NT2/D1 (cell line): ENCODE results near the gene RUNX2.

Experiments used
- DNase-seq: peaks from one replicate; pipeline ENCODE4 v3.0.0-alpha.2; 2011; ENCODE audit warnings: low read depth, low spot score
- H3K27me3 ChIP-seq: 2 replicates; pipeline ENCODE4 v1.6.0; 2011; ENCODE audit warnings: mild to moderate bottlenecking; ENCODE audit not compliant: insufficient read length, insufficient read depth
- H3K36me3 ChIP-seq: 2 replicates; pipeline ENCODE4 v1.6.1; 2011; ENCODE audit warnings: mild to moderate bottlenecking, low read length, mixed read lengths; ENCODE audit not compliant: insufficient read depth, insufficient read length
- H3K4me1 ChIP-seq: 2 replicates; pipeline ENCODE4 v1.5.1; 2011; ENCODE audit not compliant: insufficient read depth, insufficient read length
- H3K4me3 ChIP-seq: 2 replicates; pipeline ENCODE4 v1.5.1; 2011; ENCODE audit warnings: low read depth; ENCODE audit not compliant: insufficient read length
- H3K9ac ChIP-seq: 2 replicates; pipeline ENCODE4 v1.6.0; 2011; ENCODE audit warnings: low read depth; ENCODE audit not compliant: insufficient read length
- H3K9me3 ChIP-seq: 2 replicates; pipeline ENCODE4 v1.5.1; 2011; ENCODE audit warnings: mild to moderate bottlenecking, low read length; ENCODE audit not compliant: insufficient read depth
- SUZ12 ChIP-seq: IDR thresholded peaks from 2 replicates; pipeline ENCODE4 v1.6.1; 2011; ENCODE audit not compliant: insufficient read length, insufficient read depth; ENCODE audit errors: extremely low read depth
- YY1 ChIP-seq: IDR thresholded peaks from 2 replicates; pipeline ENCODE4 v1.6.1; 2011; ENCODE audit not compliant: insufficient read length, insufficient read depth
- ZNF274 ChIP-seq: IDR thresholded peaks from 2 replicates; pipeline ENCODE4 v1.6.1; 2011; ENCODE audit warnings: mild to moderate bottlenecking, low read depth, low read length

The RUNX2 gene

DNA sequence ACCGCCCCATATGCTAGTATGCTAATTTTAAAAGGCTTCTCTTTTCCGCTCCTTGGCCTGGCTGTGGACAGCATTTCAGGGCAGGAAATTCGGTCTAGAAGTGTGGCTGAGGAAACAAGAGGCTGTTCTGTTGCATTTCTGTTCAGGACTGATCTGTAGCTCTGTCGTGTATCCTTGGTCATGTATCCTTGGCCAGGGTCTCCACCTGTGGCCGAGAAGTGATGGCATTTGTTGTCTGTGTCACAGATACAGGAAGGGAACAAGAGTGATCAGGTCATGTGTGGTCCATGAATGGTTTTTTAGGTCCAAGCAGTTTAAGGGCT is 350.1 kb downstream of the RUNX2 start:
- H3K4me1 ChIP-seq, result no peaks in the 10 kb centered on the region
- DNase-seq, result no peak
- no peak overlapping the region for H3K9ac ChIP-seq
- TF ChIP-seq SUZ12, result no peak
- no peaks in the 10 kb centered on the region for H3K36me3 ChIP-seq
- peaks cover 3% of the 10 kb centered on the region for H3K27me3 ChIP-seq
- H3K4me3 ChIP-seq, result no peak overlapping the region
- peaks cover 20% of the 10 kb centered on the region; the same call in 1 of the 2 replicates for H3K9me3 ChIP-seq

DNA sequence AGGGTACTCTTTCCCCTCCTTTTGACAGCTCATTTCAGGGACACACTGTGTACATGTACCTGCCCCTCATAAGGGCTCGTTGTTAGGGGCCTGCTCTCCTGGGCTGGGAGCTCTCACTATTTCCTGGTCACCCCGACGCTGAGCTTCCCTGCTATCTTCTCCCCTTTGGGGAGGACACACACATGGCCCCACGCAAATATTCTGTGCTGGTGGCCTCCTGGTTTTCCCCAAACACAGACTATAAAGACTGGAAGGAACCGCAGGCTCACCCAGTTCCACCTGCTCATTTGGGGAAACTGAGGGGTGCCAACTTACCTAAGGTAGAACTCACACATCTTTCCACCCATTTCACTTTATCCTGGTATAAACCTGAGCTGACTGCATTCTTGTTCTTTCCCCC is 351.0 kb downstream of the RUNX2 start:
- no peaks in the 10 kb centered on the region for H3K4me1 ChIP-seq
- H3K9ac ChIP-seq, result no peak overlapping the region
- H3K4me3 ChIP-seq, result no peak overlapping the region
- no peak for DNase-seq
- TF ChIP-seq SUZ12 (no peak), YY1 (no peak), ZNF274 (no peak)
- H3K9me3 ChIP-seq, result peaks cover 20% of the 10 kb centered on the region; the same call in 1 of the 2 replicates
- H3K27me3 ChIP-seq, result peaks cover 3% of the 10 kb centered on the region
- no peaks in the 10 kb centered on the region for H3K36me3 ChIP-seq

DNA sequence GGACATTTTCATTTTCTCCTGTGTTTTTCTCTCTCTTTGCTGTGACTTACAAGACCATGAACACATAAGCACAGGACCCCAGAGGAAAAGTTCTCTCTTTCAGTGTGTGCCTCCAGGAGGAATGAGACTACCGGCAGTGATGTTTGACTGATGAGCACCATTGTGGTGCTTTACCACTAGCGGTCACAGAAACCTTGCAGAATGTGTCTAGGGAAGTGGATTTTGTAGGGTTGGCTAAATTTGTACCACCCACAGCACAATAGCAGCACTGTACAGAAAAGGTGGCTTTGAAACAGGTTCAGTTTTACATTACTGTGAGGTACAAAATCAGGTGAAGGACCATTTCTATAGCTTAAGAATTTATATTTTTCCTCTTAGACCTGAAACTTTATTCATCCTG is 351.5 kb downstream of the RUNX2 start:
- Histone ChIP-seq H3K9me3 (peaks cover 20% of the 10 kb centered on the region; the same call in 1 of the 2 replicates), H3K4me1 (no peaks in the 10 kb centered on the region), H3K4me3 (no peak overlapping the region), H3K36me3 (no peaks in the 10 kb centered on the region), H3K27me3 (peaks cover 3% of the 10 kb centered on the region), H3K9ac (no peak overlapping the region)
- no peak for TF ChIP-seq YY1
- no peak for TF ChIP-seq ZNF274
- TF ChIP-seq SUZ12, result no peak
- DNase-seq, result no peak

GRCh38 chr6:45681860-45682511 is 353.9 kb downstream of the RUNX2 start:
- peaks cover 9% of the 10 kb centered on the region; the same call in 1 of the 2 replicates for H3K9me3 ChIP-seq
- no peak for TF ChIP-seq ZNF274
- no peak for TF ChIP-seq SUZ12
- TF ChIP-seq YY1, result no peak

DNA sequence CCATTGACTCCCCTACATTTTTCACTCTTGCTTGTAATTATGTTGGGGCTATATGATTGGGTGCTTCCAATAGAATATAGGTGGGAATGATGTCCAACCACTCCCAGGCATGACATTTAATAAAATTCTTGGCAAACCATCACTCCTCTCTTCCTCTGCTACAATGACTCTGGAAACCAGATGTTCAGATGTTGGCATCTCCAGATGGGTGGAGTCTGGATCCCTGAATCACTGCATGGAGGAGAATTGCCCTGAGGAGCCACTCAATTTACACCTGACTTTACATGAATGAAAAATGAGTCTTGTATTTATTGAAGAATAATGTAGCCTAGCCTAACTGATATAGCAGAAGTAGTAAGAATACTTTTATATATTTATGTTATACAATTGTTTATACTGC is 356.3 kb downstream of the RUNX2 start:
- Histone ChIP-seq H3K36me3 (no peaks in the 10 kb centered on the region), H3K4me1 (no peaks in the 10 kb centered on the region), H3K27me3 (no peaks in the 10 kb centered on the region), H3K9ac (no peak overlapping the region), H3K9me3 (peaks cover 9% of the 10 kb centered on the region; the same call in 1 of the 2 replicates), H3K4me3 (no peak overlapping the region)
- DNase-seq, result no peak
- TF ChIP-seq YY1 (no peak), ZNF274 (no peak), SUZ12 (no peak)

More at GRCh38 chr6:45681860-45682511, 353.9 kb downstream of the RUNX2 start:
- Histone ChIP-seq H3K27me3 (no peaks in the 10 kb centered on the region), H3K4me3 (no peak overlapping the region), H3K36me3 (no peaks in the 10 kb centered on the region), H3K9ac (no peak overlapping the region), H3K4me1 (no peaks in the 10 kb centered on the region)
- DNase-seq, result no peak

GRCh38 chr6:45685076-45685475 is 356.9 kb downstream of the RUNX2 start:
- H3K4me3 ChIP-seq, result no peak overlapping the region
- TF ChIP-seq YY1 (no peak), ZNF274 (no peak), SUZ12 (no peak)
- peaks cover 9% of the 10 kb centered on the region; the same call in 1 of the 2 replicates for H3K9me3 ChIP-seq
- H3K27me3 ChIP-seq, result no peaks in the 10 kb centered on the region
- no peak overlapping the region for H3K9ac ChIP-seq
- DNase-seq, result no peak
- H3K36me3 ChIP-seq, result no peaks in the 10 kb centered on the region
- no peaks in the 10 kb centered on the region for H3K4me1 ChIP-seq

GRCh38 chr6:45686841-45687569 is 358.9 kb downstream of the RUNX2 start:
- H3K36me3 ChIP-seq, result no peaks in the 10 kb centered on the region
- H3K9me3 ChIP-seq, result 0 out of 2 replicates have a peak, but pooled peaks cover 4% of the 10 kb centered on the region
- H3K27me3 ChIP-seq, result no peaks in the 10 kb centered on the region
- DNase-seq, result no peak
- H3K4me3 ChIP-seq, result no peak overlapping the region
- no peak overlapping the region for H3K9ac ChIP-seq
- TF ChIP-seq YY1 (no peak), SUZ12 (no peak), ZNF274 (no peak)
- H3K4me1 ChIP-seq, result no peaks in the 10 kb centered on the region
